GM21447 (cell line): ENCODE data around the gene RAB6A.

Source experiments
- ATAC-seq: cut with Tn5 transposase; IDR thresholded peaks from one replicate; pipeline ENCODE4 v1.9.1; 2021; ENCODE audit not compliant: unreplicated experiment

Gene RAB6A

GRCh38 chr11:73633999-73634398, 126.9 kb downstream of the RAB6A start:
- no peak for ATAC-seq

GRCh38 chr11:73632996-73633395, 127.9 kb downstream of the RAB6A start:
- no peak for ATAC-seq

GRCh38 chr11:73629907-73630306, 131.0 kb downstream of the RAB6A start:
- no peak for ATAC-seq

- no peak for ATAC-seq
Measured at GRCh38 chr11:73625696-73626318, 135.1 kb downstream of the RAB6A start.
